GM11168 (cell line): ENCODE measurements around the gene OTOS.

Experiments used
- in situ Hi-C: fragments of 300-500 bp; cut with MboI; formaldehyde crosslinking; loops from one replicate; pipeline ENCODE4 v1.12.0; 2022; ENCODE audit warnings: low sequenced_read_pairs; ENCODE audit not compliant: unreplicated experiment

The OTOS gene

DNA sequence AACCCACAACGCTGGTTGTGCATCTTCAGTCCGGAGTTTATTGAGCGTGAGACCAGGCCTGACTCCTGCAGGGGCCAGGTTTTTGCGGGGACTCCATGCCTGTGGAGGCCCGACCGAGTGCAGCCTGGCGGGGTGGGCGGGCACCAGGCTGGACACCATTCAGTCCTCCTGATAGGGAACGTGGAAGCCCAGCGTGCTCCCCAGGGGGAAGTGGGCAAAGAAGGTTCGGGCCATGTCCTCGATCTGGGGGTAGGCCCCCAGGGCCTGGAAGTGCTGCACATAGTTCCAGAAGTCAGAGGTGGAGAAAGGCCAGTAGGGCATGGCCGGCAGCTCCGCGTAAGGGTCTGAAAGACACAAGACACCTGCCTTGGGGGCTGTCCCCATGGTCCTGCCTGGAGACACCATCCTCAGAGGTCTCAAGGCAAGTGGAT, 1.4 kb downstream of the OTOS start:
- in situ Hi-C loops = no loop called here

DNA sequence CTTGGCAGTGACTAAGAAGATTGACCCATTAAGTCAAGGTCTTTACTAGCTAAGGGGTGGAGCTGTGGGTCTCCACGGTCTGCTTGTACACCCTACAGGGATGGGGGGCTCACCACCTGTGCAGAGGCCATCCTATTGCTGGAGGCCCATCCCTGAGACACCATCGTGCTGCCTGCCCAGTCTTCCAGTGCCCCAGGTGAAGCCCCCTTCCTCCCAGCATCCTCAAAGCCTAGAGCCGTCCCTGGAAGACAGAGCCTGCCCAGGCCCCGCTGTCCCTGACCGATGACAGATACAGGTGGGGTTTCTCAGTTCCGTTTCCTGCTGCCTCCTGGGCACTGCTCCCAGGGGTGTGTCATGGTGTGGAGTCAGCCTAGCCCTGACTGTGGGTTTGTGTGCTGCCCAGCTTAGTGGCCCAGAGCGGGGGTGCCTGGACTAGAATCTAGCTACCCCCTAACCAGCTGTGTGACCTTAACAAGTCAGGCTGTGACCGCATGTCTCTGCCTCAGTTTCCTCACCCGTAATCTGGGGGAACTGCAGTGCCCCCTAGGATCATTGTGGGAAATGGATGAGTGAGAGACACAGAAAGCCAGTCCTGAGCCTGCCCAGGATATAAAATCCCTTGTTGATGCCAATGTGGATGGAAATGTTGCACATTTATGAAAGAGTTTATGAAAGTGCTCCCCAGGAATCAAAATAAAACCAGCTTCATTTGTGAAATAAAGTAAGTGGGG, 2.0 kb downstream of the OTOS start:
- in situ Hi-C loops = no loop called here

DNA sequence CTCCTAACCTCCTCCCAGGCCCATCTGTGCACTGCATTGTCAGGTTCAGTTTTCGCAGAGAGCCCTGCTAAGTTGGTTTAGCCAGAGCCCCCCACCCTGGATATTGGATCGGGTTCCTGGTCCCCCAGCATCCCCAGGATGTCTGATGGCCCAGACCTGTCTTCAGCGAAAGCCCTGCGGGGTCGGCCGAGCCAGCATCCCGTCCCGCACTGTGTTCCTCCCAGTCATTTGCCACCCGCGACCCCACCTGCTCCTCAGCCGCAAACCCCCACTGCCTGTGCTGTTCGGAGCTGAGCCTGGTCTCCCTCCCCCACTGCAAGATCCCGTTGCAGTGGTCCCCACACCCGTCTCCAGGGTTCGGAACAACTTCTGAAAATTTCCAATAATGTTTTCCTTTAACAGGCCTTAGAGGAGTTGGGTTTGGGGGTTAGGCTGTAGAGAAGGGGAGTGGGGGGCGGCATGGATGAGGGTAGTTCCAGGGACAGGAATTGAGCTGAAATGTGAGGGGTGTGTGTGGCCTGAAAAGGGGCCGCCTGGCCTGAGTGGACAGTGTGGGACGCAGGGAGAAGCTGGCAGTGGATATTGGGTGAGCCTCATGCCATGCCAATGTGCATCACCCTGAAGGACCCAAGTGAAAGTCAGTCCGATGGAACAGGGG, 2.7 kb downstream of the OTOS start:
- in situ Hi-C loops = no loop called here

DNA sequence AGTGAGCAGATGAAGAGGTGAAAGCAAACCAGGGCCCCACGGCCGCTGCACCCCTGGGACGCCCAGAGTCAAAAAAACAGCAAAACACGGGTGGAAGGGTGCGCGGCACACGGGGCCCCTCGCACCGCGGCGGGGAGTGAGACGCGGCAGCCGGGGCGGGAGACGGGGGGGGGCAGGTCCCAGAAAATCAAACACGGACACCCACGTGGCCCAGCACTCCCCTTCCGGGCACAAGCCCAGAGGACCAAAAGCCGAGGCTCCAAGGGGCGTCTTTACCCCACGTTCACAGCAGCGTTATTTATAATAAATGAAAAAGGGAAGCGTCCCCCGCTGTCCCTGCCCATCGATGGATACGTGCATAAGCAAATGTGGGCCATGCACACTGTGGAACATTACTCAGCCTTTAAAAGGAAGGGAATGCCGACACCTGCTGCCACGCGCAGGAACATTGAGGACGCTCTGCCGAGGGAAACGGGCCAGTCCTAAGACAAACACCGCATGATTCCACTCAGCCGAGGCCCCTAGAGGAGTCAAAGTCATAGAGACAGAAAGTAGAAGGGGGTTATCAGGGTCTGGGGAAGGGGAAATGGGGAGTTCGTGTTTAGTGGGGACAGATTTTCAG, 3.7 kb downstream of the OTOS start:
- in situ Hi-C loops = no loop called here

DNA sequence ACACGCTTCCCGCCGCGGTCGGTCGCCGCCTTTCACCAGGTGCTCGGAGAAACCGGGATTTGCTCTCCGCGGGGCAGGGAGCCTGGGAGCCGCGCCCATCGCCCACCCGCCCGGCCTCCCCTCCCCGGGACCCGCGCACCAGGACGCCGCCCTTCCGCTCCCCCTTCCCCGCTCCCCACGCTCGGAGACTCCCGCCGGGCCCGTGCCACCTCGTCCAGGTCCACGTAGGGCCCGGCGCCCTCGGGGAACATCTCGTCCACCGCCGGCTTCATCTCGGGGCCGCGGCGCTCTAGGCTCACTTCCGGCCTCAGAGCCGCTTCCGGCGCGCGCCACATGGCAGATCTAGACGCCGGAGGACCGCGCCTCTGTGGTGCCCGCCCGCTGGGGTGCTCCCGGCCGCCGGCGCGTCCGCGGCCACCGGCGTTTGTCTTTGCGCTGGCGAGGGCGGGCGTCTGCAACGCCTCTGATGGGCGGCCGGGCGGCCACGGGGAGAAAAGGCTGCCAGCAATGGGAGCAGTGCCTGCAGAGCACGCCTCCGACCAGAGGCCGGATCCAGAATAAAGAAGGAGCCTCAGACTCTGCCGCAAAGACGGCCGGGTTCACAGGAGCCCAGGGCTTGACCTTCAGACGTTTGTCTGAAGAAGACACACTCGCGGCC, 4.3 kb downstream of the OTOS start, which contains the start of gene COPS9:
COPS9 (minus strand) TSS at position 293 of the 658 bp plus-strand sequence; CDS start at position 272, 21 bp downstream.
- in situ Hi-C loops = no loop called here

DNA sequence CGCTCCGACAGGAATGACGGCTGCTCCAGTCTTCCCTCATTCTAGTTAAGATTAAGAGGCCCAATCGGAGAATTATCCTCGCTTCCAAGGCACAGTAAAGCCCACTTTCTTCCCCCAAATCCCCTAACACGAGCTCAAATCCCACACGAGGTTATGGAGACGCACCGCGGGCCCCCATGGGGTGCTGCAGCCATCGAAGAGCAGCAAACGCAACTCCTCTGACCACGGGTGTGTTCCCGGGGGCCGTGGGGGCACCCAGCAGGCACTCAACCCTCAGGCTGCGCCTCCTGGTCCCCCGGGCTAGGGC, 4.8 kb downstream of the OTOS start:
- in situ Hi-C loops = no loop called here

DNA sequence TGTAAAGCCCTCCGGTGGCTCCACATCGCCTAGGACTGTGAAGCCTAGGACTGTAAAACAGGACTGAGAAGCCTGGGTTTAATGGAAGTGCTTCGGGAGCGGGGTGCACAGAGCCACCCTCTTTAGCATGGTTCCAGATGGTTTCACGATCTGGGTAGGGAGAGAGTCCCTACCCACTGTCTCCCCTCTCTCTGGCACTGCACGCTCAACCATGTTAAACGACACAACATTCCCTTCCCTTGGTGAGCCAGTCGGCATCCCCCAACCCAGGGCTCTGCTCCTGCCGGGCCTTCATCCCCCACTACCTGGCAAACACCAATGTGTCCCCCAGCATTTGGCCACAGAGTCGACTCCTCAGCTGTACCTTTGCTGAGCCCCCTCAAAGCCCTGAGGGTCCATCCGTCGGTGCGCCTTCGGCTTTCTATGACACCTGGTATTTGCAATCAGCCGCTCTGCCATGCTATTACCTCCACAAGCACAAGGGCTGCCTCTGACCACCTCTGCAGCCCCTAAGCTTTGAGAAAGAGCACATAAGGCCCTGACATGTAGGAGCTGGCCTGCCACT, 5.4 kb downstream of the OTOS start:
- in situ Hi-C loops = no loop called here

DNA sequence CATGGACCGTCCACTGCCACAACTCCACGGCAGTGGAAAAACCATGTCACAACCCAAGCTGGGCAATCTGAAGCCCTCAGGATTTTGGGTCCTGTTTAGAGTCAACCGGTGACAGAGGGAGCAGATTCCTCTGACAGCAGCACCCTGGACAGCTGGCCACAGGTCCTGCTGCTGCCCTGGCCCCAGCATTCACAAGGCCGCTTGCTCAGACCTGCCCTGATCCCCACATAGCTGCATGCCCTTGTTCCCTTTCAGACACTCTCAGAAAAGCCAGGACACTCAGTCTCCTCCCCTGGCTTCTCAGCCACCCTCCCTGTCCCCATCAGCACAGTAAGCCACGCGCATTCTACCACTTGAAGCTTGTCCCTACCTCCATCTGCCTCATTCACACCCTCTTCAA, 6.0 kb downstream of the OTOS start:
- in situ Hi-C loops = no loop called here

DNA sequence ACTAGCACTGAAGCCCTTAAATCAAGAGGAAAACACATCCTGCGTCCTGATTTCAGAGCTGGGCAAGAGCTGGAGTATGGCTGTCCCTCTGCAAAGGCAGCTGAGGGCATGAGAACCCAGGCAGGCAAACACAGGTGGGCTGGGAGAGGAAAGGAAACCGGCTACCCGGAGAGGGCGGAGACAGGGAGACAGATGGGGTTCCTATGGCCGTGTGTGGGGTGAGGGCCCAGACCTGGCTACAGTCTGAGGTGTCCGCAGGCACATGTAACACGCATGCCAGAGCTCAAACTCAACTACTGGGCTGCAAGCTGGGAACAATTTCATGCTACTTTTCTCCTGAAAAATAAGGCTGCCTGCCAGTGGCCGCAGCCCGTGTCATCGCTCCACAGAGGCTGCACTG, 7.1 kb downstream of the OTOS start:
- in situ Hi-C loops = no loop called here

DNA sequence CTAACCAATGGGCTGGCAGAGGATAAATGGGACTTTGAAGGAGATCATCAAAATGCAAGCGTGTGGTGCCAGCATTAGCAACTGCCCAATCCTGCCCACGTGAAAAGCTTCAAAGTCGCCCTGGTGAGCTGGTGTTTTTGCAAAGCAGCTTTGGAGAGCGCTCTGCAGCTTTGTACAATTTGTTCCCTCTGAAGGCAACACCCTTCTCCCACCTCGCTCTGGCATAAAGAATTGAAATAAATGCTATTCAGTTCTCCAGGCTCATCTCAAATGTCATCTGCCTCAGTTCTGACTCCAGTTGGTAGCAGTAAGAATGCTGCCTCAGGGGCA, 7.8 kb downstream of the OTOS start:
- in situ Hi-C loops = no loop called here

DNA sequence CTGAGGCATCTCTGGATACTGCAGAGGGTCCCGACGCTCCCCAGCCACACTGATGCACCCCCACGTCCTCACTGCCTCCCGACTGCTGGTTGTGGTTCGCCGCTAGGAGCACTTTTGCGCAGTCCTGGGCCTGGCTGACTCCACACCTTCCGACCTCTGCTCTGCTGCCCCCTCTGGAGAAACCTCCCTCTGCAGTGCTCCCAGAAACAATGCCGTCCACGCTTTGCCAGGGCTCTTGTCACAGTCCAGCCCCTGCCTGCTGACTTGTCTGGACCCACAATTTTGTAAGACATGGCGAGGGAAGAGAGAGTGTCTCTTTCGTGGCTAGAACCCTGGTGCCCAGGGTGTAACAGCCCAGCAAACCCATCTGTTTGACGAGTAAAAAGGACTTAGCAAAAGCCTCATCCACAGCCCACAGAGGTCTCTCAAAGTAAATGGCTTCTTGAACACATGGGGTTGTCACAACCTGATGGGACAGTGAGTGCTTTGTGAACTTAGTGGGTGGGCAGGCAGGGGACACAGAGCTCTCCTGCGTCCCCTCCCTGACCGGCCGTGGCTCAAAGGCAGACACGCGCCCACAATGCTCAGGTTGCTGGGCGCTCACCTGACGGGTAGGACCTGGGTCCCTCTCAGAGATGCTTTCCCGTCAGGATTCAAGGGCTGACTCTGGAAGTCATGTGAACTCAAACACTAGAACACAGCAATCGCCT, 8.4 kb downstream of the OTOS start:
- in situ Hi-C loops = no loop called here

DNA sequence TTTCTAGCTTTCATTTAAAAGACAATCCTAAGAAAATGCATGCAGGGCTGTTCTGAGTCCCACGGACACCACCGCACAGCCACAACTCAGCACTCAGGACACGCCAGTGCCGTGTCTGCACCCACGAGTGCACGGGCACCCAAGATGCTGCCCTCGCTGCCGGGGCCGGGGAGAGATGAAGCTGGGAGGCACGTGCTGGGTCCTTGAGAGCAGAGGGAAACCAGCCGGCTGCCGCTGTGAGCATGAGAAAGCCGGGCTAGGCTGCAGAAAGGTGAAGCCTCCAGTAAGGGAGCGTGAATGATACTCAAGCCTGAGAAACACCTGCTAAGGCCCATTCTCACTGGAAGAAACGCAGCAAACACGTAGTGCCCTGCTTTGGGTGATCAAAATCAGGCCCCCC, 9.2 kb downstream of the OTOS start:
- in situ Hi-C loops = no loop called here

DNA sequence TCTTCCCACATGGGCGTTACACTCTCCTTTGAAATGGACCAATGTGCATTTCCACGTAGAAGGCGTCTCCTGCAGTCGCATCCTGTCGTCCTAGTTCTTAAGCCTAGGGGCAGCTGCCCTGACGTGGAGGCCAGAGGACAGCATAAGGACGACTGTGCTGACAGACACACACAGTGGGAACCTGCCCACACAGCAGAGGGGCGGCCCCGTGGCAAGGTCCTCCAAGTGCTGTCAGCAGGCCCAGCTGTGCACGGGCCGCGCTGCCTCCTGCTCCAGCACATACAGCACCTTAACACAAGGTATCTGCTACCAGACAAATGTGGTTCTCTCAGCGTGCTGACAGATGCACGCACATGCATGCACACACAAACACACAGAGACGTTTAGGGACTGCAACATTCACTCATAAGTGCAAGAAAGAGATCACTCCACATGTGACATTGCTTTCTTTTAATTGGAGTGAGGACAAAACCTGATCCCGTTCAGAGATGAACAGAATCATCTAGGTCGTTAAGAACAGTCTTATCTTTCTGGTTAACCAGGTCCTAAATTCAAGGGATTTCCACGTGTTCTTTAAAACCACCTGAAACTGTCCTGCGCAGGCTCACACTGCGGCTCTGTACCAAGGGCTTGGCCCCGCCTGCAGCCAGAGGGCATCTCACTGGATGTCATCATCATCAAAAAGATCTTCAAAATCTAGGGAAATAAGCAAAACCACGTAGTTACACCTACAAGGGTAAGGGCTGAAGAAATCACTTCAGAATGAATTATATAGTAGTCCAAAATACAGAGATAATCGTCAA, 9.9 kb downstream of the OTOS start:
- in situ Hi-C loops = no loop called here

DNA sequence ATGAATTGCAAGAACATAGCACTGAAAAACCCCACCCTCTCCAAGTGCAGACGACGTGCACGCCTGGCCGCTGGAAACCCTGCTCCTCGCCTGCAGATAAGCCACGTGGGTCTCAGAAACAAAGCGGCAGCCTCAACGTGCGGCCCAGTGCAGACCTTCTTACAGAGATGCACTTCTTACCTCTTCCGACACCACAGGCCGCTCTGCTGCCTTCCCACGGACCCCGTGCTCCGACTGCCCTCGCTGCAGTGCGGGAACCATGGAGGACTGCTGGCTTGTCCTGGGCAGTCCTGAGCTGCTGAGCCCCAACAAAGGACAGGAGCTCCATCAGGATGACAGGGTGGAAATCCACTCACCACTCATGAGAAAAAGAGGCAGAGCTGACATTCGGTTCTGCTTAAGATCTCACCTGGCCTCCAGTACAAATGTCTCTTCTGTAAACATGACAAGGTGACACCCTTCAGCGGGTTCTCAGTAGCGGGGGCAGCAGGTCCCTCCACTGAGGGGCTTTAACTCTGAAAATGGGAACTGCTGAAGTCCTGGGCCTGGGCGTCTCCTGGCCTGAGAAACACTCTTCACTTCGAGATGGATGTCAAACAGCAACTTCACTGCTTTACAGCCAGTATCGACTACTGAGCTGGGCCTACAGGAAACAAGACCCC, 10.6 kb downstream of the OTOS start:
- in situ Hi-C loops = no loop called here

DNA sequence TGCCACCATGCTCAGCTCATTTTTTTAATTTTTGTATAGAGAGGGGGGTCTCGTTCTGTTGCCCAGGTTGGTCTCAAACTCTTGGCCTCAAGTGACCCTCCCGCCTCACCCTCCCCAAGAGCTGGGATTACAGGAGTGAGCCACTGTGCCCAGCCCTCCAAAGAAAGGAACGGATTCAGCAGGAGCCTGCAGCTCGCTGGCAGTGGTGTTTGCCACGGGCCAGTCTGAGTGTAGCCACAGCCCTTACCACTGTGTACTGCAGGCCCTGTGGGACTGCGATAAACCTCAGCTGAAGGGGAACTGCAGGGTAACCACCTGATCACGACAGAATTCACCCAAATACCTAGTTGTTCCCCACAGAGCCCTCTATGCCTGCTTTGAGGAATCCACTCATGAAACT, 11.1 kb downstream of the OTOS start:
- in situ Hi-C loops = no loop called here

DNA sequence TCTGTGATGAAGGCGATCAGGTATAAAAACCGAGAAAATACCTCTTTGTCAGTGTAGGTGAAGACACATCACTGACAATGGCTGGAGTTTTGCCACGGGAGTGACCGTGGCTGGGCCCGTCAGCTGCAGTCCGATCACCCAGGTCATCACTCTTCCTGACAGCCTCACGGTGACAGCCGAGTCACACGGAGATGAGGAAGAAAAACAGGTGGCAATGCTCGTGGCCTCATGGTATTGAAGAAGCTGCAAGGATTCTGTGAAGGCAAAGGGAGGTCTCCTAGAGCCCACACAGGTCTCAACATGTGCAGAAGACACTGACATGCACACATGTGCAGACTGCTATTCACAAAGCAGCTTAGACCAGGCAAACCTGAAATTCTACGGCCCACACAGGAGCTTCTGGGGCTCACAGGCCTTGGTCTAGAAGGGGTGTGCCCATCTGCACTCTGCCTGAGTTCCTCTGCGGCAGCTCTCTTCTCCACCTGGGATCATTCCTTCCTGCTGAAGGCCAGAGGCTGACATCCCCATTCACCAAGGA, 11.8 kb downstream of the OTOS start:
- in situ Hi-C loops = no loop called here

DNA sequence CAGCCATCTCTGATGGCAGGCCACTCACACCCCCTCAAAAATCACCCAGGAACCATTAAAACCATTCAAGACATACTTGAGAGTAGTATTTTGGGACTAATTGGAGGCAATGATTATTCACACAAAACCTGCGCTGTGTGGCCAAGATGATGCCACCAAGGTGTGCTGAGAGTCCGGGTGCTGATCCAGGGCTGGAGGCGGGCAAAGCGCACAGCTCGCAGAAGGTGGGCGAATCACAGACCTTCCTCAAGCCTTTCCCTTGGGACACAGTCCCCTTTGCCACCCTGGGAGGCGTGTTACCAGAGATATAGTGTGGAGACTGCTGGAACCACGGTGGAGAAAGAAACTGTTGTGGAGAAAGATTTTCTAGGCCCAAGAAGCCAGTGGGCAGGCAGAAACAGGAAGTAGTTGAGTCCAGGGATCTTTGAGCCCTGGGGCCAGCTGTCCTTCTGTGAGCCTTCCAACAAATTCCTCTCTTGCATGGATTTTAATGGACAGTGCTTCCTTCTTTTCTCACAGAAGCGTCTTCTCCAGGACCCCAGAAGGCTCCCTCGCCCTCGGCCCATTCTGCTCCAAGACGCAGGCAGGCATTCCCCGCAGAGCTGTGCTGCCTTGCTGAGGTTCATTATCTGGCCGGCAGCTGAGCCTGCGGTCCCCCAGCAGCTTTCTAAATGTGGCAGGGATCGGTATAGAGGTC, 12.4 kb downstream of the OTOS start:
- in situ Hi-C loops = no loop called here

DNA sequence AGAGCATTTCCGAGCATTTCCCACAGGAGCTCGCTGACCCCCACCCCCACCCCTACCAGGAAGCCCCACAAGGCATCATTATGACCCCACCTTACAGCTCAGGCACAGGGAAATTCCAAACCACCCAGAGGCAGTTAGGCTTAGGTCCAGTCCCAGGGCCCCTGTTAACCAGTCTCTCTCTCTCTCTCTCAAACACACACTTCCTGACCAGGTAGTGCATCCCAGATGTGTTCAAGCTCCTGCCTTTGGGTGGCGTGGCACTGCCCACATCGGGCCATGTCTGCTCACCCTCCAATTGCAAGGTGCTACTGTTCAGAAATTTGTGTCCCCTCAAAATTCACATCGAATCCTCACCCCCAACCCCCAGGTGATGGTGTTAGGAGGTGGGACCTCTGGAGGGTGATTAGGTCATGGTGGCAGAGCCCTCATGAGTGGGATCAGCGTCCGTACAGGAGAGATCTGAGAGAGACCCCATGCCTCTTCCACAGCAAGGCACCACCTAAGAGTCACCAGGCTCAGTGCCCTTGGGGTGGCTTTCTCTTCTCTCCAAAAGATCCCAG, 13.2 kb downstream of the OTOS start:
- in situ Hi-C loops = no loop called here
